K562 (cell line): ENCODE measurements around the gene TNFAIP1. TPM values are rescaled to one million over a fixed set of nuclear protein-coding genes. Genes with fewer than 3 reads are reported as not detected.

Experiments
- BACH1 ChIP-seq: fragments of 200-800 bp; sonication (Bioruptor generic); IDR thresholded peaks from 2 replicates; pipeline ENCODE4 v1.6.1; 2016; ENCODE audit warnings: missing genetic modification characterization, missing compliant biosample characterization
- GTF2A2 ChIP-seq: IDR thresholded peaks from 2 replicates; pipeline ENCODE4 v1.6.1; 2016; ENCODE audit warnings: mild to moderate bottlenecking, missing genetic modification characterization, missing compliant biosample characterization
- SMAD3 ChIP-seq: fragments of 450-650 bp; formaldehyde crosslinking; conservative IDR thresholded peaks from 2 replicates; pipeline ENCODE4 v1.4.0; 2020; ENCODE audit warnings: mild to moderate bottlenecking
- ZMIZ1 ChIP-seq, 2 experiments: fragments of 150-350 bp in 1 of 2; IDR thresholded peaks; 2 replicates each; pipeline ENCODE4 v1.6.1; 2012 to 2016; ENCODE audit warnings: low read depth in 2 of 2, low read length in 2 of 2, mild to moderate bottlenecking in 1 of 2, moderate library complexity in 1 of 2
- ZSCAN32 ChIP-seq: fragments of 450-650 bp; formaldehyde crosslinking; IDR thresholded peaks from 2 replicates; pipeline ENCODE4 v1.4.0; 2020; ENCODE audit warnings: mild to moderate bottlenecking, moderate library complexity
- polyA plus RNA-seq, 8 experiments: library from polyadenylated mRNA; depleted of rRNA in 4 of 8; stranded (reverse) in 5 of 8; unstranded in 3 of 8; fragments of >200 nt; fragmentation: Nextera tagmentation in 2 of 8; fragmentation: Illumina TruSeq in 1 of 8; extraction: Ambion mirVana in 2 of 8; extraction: Trizol in 1 of 8; gene quantifications; 2 replicates each; pipeline versions ENCODE4 v1.2.1 to v1.2.3, GENCODE V29; 2011 to 2014; ENCODE audit warnings: inconsistent platforms in 1 of 8, missing spikeins in 1 of 8
- total RNA-seq, 7 experiments: library from RNA; depleted of rRNA in 6 of 7; stranded (reverse); fragments of >200 nt in 6 of 7; fragmentation: Illumina TruSeq in 2 of 7; extraction: Trizol in 2 of 7; gene quantifications; 2 replicates each; pipeline versions ENCODE4 v1.2.1 to v1.2.3, GENCODE V29; 2011 to 2021; ENCODE audit warnings: low replicate concordance in 1 of 7
- TF ChIP-seq, protein P1 (sequence below), 2 experiments: fragments of 450-650 bp in 1 of 2; sonication (generic) in 1 of 2; formaldehyde crosslinking in 1 of 2; IDR thresholded peaks; 2 replicates each; pipeline versions ENCODE4 v1.7.1 to v1.9.0; 2016 to 2022; ENCODE audit warnings: inconsistent platforms in 1 of 2, mild to moderate bottlenecking in 1 of 2, missing genetic modification reagents in 1 of 2
- TF ChIP-seq, protein P2 (sequence below): fragments of 450-650 bp; IDR thresholded peaks from 2 replicates; pipeline ENCODE4 v1.6.1; 2016; ENCODE audit warnings: mild to moderate bottlenecking

The TNFAIP1 gene
- total and polyA plus RNA-seq, 9 of the 15 experiments (the other 6 are each of a cell fraction or from before 2014, with no cell fraction given) = 2.1 to 20.1 (median 8.2) TPM

GRCh38 chr17:28335201-28335958 is at the start of gene TNFAIP1, which contains the start of gene IFT20 (continued):
- no peak for TF ChIP-seq ZMIZ1 (IDR thresholded peaks at IDR 0.05; ENCODE audit: low read depth in 2 of 2, low read length in 2 of 2)
- TF ChIP-seq, protein P1, sequence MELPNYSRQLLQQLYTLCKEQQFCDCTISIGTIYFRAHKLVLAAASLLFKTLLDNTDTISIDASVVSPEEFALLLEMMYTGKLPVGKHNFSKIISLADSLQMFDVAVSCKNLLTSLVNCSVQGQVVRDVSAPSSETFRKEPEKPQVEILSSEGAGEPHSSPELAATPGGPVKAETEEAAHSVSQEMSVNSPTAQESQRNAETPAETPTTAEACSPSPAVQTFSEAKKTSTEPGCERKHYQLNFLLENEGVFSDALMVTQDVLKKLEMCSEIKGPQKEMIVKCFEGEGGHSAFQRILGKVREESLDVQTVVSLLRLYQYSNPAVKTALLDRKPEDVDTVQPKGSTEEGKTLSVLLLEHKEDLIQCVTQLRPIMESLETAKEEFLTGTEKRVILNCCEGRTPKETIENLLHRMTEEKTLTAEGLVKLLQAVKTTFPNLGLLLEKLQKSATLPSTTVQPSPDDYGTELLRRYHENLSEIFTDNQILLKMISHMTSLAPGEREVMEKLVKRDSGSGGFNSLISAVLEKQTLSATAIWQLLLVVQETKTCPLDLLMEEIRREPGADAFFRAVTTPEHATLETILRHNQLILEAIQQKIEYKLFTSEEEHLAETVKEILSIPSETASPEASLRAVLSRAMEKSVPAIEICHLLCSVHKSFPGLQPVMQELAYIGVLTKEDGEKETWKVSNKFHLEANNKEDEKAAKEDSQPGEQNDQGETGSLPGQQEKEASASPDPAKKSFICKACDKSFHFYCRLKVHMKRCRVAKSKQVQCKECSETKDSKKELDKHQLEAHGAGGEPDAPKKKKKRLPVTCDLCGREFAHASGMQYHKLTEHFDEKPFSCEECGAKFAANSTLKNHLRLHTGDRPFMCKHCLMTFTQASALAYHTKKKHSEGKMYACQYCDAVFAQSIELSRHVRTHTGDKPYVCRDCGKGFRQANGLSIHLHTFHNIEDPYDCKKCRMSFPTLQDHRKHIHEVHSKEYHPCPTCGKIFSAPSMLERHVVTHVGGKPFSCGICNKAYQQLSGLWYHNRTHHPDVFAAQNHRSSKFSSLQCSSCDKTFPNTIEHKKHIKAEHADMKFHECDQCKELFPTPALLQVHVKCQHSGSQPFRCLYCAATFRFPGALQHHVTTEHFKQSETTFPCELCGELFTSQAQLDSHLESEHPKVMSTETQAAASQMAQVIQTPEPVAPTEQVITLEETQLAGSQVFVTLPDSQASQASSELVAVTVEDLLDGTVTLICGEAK (IDR thresholded peaks at IDR 0.05) = peak; percentile 98
- TF ChIP-seq, protein P1 (CRISPR knock-in tag; IDR thresholded peaks at IDR 0.05) = no peak
- TF ChIP-seq, protein P2, sequence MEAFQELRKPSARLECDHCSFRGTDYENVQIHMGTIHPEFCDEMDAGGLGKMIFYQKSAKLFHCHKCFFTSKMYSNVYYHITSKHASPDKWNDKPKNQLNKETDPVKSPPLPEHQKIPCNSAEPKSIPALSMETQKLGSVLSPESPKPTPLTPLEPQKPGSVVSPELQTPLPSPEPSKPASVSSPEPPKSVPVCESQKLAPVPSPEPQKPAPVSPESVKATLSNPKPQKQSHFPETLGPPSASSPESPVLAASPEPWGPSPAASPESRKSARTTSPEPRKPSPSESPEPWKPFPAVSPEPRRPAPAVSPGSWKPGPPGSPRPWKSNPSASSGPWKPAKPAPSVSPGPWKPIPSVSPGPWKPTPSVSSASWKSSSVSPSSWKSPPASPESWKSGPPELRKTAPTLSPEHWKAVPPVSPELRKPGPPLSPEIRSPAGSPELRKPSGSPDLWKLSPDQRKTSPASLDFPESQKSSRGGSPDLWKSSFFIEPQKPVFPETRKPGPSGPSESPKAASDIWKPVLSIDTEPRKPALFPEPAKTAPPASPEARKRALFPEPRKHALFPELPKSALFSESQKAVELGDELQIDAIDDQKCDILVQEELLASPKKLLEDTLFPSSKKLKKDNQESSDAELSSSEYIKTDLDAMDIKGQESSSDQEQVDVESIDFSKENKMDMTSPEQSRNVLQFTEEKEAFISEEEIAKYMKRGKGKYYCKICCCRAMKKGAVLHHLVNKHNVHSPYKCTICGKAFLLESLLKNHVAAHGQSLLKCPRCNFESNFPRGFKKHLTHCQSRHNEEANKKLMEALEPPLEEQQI = no peak
- peak; percentile 84 for TF ChIP-seq SMAD3 (CRISPR knock-in tag)
- 0 out of 2 replicates have a peak, but pooled peaks have one; percentile 14 for TF ChIP-seq ZSCAN32 (CRISPR knock-in tag)
- TF ChIP-seq GTF2A2 = no peak
- no peak for TF ChIP-seq BACH1 (tag)
